Neural cell (in vitro differentiated cells): ENCODE results near the gene IFNB1. TPM values are rescaled to one million over a fixed set of nuclear protein-coding genes. Genes with fewer than 3 reads are reported as not detected.

Experiments
- H2AFZ ChIP-seq: fragments of 200-600, 300-800 bp; sonication (generic), shearing (Covaris generic); 2 replicates; pipeline ENCODE4 v1.6.0; 2014; ENCODE audit warnings: low read depth, mild to moderate bottlenecking, antibody characterized with exemption, low read length, moderate library complexity
- H3F3A ChIP-seq: fragments of 200-600 bp; shearing (Covaris generic); 2 replicates; pipeline ENCODE4 v1.6.1; 2016; ENCODE audit warnings: mild to moderate bottlenecking, moderate library complexity, mixed read lengths, antibody characterized with exemption, low read length; ENCODE audit not compliant: insufficient read depth, poor library complexity, severe bottlenecking
- H3K27ac ChIP-seq: fragments of 200-600, 300-800 bp; sonication (generic), shearing (Covaris generic); 2 replicates; pipeline ENCODE4 v1.5.1; 2014; ENCODE audit warnings: mild to moderate bottlenecking, low read length, moderate library complexity
- H3K27me3 ChIP-seq: fragments of 300-800, 200-600 bp; sonication (generic), shearing (Covaris generic); 2 replicates; pipeline ENCODE4 v1.6.0; 2014; ENCODE audit warnings: mild to moderate bottlenecking, low read depth, low read length, moderate library complexity; ENCODE audit not compliant: insufficient read depth
- H3K36me3 ChIP-seq: fragments of 300-800, 200-600 bp; sonication (generic), shearing (Covaris generic); 2 replicates; pipeline ENCODE4 v1.5.1; 2014; ENCODE audit warnings: mild to moderate bottlenecking, antibody characterized with exemption, low read length, moderate library complexity; ENCODE audit not compliant: insufficient read depth
- H3K4me2 ChIP-seq: fragments of 300-800, 200-600 bp; sonication (generic), shearing (Covaris generic); 2 replicates; pipeline ENCODE4 v1.6.0; 2014; ENCODE audit warnings: mild to moderate bottlenecking, low read length
- H3K4me3 ChIP-seq: fragments of 300-800, 200-600 bp; sonication (generic), shearing (Covaris generic); 2 replicates; pipeline ENCODE4 v1.5.1; 2014; ENCODE audit warnings: mild to moderate bottlenecking, low read length, moderate library complexity
- H3K79me2 ChIP-seq: fragments of 200-600 bp; shearing (Covaris generic); replicated peaks from 2 replicates; pipeline ENCODE4 v1.6.0; 2014; ENCODE audit warnings: mild to moderate bottlenecking, low read length, moderate library complexity; ENCODE audit not compliant: insufficient read depth
- H3K9ac ChIP-seq: fragments of 300-800, 200-600 bp; sonication (generic), shearing (Covaris generic); 2 replicates; pipeline ENCODE4 v1.6.1; 2016; ENCODE audit warnings: mild to moderate bottlenecking, low read length, mixed read lengths
- H3K9me2 ChIP-seq: fragments of 200-600 bp; shearing (Covaris generic); 2 replicates; pipeline ENCODE4 v1.6.1; 2016; ENCODE audit warnings: mild to moderate bottlenecking, low read length, mixed read lengths; ENCODE audit not compliant: insufficient read depth
- H3K9me3 ChIP-seq: fragments of 200-600, 300-800 bp; sonication (generic), shearing (Covaris generic); 2 replicates; pipeline ENCODE4 v1.6.1; 2016; ENCODE audit warnings: mild to moderate bottlenecking, mixed run types, low read length, moderate library complexity, mixed read lengths
- H4K20me1 ChIP-seq: fragments of 200-600 bp; shearing (Covaris generic); 2 replicates; pipeline ENCODE4 v1.6.1; 2016; ENCODE audit warnings: mild to moderate bottlenecking, mixed run types; ENCODE audit not compliant: insufficient read depth
- CTCF ChIP-seq: fragments of 450-650 bp; IDR thresholded peaks from 2 replicates; pipeline ENCODE4 v1.5.1; 2014; ENCODE audit warnings: antibody characterized with exemption, mild to moderate bottlenecking, moderate library complexity; ENCODE audit not compliant: poor library complexity, severe bottlenecking
- EP300 ChIP-seq: fragments of 450-650 bp; conservative IDR thresholded peaks from 2 replicates; pipeline ENCODE4 v1.6.1; 2014; ENCODE audit warnings: antibody characterized with exemption, mild to moderate bottlenecking, moderate library complexity; ENCODE audit not compliant: poor library complexity, severe bottlenecking
- EZH2 ChIP-seq: fragments of 200-600, 300-800 bp; shearing (Covaris generic), sonication (generic); IDR thresholded peaks from 2 replicates; pipeline ENCODE4 v1.6.1; 2014; ENCODE audit warnings: antibody characterized with exemption, low read length, borderline replicate concordance, mild to moderate bottlenecking; ENCODE audit not compliant: insufficient read depth, poor library complexity, severe bottlenecking
- MXI1 ChIP-seq: fragments of 450-650 bp; conservative IDR thresholded peaks from 2 replicates; pipeline ENCODE4 v1.6.1; 2014; ENCODE audit warnings: antibody characterized with exemption, mild to moderate bottlenecking; ENCODE audit not compliant: poor library complexity, severe bottlenecking
- POLR2AphosphoS5 ChIP-seq: IDR thresholded peaks from 2 replicates; pipeline ENCODE4 v1.6.1; 2012
- RAD21 ChIP-seq: fragments of 450-650 bp; conservative IDR thresholded peaks from 2 replicates; pipeline ENCODE4 v1.6.1; 2014; ENCODE audit warnings: antibody characterized with exemption, mild to moderate bottlenecking, moderate library complexity
- REST ChIP-seq: IDR thresholded peaks from 2 replicates; pipeline ENCODE4 v1.6.1; 2012; ENCODE audit warnings: borderline replicate concordance
- SMC3 ChIP-seq: fragments of 450-650 bp; conservative IDR thresholded peaks from 2 replicates; pipeline ENCODE4 v1.6.1; 2014; ENCODE audit warnings: antibody characterized with exemption, mild to moderate bottlenecking, moderate library complexity; ENCODE audit not compliant: poor library complexity
- TAF1 ChIP-seq: IDR thresholded peaks from 2 replicates; pipeline ENCODE4 v1.6.1; 2012; ENCODE audit warnings: low read depth
- polyA plus RNA-seq: library from polyadenylated mRNA; depleted of rRNA; stranded (reverse); fragments of >200 nt; gene quantifications from 2 replicates; pipeline ENCODE4 v1.2.3, GENCODE V29; 2014

Gene IFNB1
- polyA plus RNA-seq, 1 donor from 2014 or later = not detected

GRCh38 chr9:21028466-21028865 lies 49.3 kb downstream of the IFNB1 start:
- Histone ChIP-seq H3K4me3 (no peak overlapping the region), H3K9ac (no peak overlapping the region), H2AFZ (no peak overlapping the region), H3K36me3 (no peaks in the 10 kb centered on the region), H3K27me3 (no peaks in the 10 kb centered on the region), H4K20me1 (no peaks in the 10 kb centered on the region), H3F3A (no peaks in the 10 kb centered on the region), H3K79me2 (no peaks in the 10 kb centered on the region), H3K9me2 (no peaks in the 10 kb centered on the region), H3K4me2 (no peak overlapping the region), H3K9me3 (no peaks in the 10 kb centered on the region), H3K27ac (no peak overlapping the region)
- no peak for TF ChIP-seq EP300
- TF ChIP-seq SMC3 = no peak
- TF ChIP-seq REST = no peak
- no peak for TF ChIP-seq CTCF
- no peak for TF ChIP-seq TAF1
- no peak for TF ChIP-seq POLR2AphosphoS5
- TF ChIP-seq MXI1 = no peak
- TF ChIP-seq EZH2 = no peak
- TF ChIP-seq RAD21 = no peak

GRCh38 chr9:21027295-21027694 lies 50.4 kb downstream of the IFNB1 start:
- Histone ChIP-seq H4K20me1 (no peaks in the 10 kb centered on the region), H3K4me3 (no peak overlapping the region), H3K9me3 (no peaks in the 10 kb centered on the region), H3K9ac (no peak overlapping the region), H3K27me3 (no peaks in the 10 kb centered on the region), H2AFZ (no peak overlapping the region), H3K4me2 (no peak overlapping the region), H3K9me2 (no peaks in the 10 kb centered on the region), H3K79me2 (no peaks in the 10 kb centered on the region), H3K36me3 (no peaks in the 10 kb centered on the region), H3F3A (no peaks in the 10 kb centered on the region), H3K27ac (no peak overlapping the region)
- no peak for TF ChIP-seq POLR2AphosphoS5
- no peak for TF ChIP-seq EP300
- TF ChIP-seq EZH2 = no peak
- TF ChIP-seq REST = no peak
- TF ChIP-seq SMC3 = no peak
- no peak for TF ChIP-seq CTCF
- no peak for TF ChIP-seq TAF1
